Measurements from ENCODE around the gene WASF3. TPM values are rescaled to one million over a fixed set of nuclear protein-coding genes. Genes with fewer than 3 reads are reported as not detected.

The WASF3 gene
- total RNA-seq, 1 experiment from 2014 or later = 4.6 TPM

DNA sequence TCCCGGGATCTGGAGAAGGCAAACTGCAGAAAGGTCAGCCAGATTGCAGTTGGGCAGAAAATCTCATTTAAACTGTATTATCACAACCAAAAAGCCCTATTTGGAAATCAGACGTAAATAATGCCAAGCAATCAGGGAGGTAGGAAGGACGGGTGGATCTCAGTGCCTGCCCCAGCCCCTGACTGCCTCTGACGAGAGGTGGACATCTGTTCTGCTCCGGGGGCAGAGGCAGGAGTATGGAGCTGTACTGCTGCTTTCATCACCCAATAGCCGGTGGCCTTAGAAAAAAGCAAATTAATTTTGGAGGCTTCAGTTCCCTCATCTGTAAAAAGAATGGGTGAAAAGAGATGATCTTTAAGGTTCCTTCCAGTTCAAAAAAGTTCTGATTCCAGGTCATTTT, 43.6 kb upstream of the WASF3 start:
- no peaks in the 10 kb centered on the region for H3K4me1 ChIP-seq (ENCODE audit: insufficient read depth, low read length, poor library complexity, severe bottlenecking)
- no peaks in the 10 kb centered on the region for H3K9me3 ChIP-seq (ENCODE audit: low read depth, low read length, poor library complexity, severe bottlenecking)
- ChIA-PET POLR2A (ENCODE audit: low non-redundant PET) (no interaction called here), CTCF (no interaction called here)
- TF ChIP-seq EZH2 (IDR thresholded peaks at IDR 0.05; ENCODE audit: borderline replicate concordance, low read depth, low read length, poor library complexity, severe bottlenecking) = no peak
- TF ChIP-seq, protein P1, sequence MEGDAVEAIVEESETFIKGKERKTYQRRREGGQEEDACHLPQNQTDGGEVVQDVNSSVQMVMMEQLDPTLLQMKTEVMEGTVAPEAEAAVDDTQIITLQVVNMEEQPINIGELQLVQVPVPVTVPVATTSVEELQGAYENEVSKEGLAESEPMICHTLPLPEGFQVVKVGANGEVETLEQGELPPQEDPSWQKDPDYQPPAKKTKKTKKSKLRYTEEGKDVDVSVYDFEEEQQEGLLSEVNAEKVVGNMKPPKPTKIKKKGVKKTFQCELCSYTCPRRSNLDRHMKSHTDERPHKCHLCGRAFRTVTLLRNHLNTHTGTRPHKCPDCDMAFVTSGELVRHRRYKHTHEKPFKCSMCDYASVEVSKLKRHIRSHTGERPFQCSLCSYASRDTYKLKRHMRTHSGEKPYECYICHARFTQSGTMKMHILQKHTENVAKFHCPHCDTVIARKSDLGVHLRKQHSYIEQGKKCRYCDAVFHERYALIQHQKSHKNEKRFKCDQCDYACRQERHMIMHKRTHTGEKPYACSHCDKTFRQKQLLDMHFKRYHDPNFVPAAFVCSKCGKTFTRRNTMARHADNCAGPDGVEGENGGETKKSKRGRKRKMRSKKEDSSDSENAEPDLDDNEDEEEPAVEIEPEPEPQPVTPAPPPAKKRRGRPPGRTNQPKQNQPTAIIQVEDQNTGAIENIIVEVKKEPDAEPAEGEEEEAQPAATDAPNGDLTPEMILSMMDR (conservative IDR thresholded peaks at IDR 0.05; ENCODE audit: low read depth, low read length) = no peak
- H3K27ac ChIP-seq (ENCODE audit: low read depth, low read length, poor library complexity, severe bottlenecking) = no peak overlapping the region
- no TSS peak for BruUV-seq (replicated peaks)
- H3K27me3 ChIP-seq (replicated peaks; ENCODE audit: insufficient read depth, low read depth, low read length, poor library complexity) = no peaks in the 10 kb centered on the region
- DNase-seq (ENCODE audit: low spot score) = no peak
- H3K4me3 ChIP-seq (ENCODE audit: low read depth, low read length, poor library complexity, severe bottlenecking) = no peak overlapping the region
- intact Hi-C loops (cut with micrococcal nuclease; ENCODE audit: unreplicated experiment) = no loop called here
- H3K36me3 ChIP-seq (ENCODE audit: insufficient read depth, low read length, poor library complexity, severe bottlenecking) = no peaks in the 10 kb centered on the region

DNA sequence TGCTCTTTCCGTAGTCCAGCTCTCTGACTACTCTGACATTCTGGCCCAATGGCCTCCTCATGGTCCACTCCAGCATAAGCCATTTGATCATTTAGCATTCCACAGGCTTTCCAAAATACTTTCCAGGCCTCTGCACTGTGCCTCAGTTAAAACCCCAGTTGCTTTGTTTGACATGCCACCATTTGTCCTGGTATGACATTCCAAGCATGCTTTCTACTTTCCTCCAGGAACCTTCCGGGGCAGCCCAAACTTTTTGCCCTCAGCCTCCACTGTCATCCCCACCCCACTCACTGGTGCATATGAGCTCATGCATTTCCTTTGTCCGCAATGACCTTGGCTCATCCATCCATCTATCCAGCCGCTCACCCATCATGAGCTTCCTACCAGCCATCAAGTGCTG, 41.8 kb upstream of the WASF3 start:
- Histone ChIP-seq H3K9me3 (ENCODE audit: low read depth, low read length, poor library complexity, severe bottlenecking) (no peaks in the 10 kb centered on the region), H3K27me3 (replicated peaks; ENCODE audit: insufficient read depth, low read depth, low read length, poor library complexity) (no peaks in the 10 kb centered on the region), H3K36me3 (ENCODE audit: insufficient read depth, low read length, poor library complexity, severe bottlenecking) (no peaks in the 10 kb centered on the region), H3K4me1 (ENCODE audit: insufficient read depth, low read length, poor library complexity, severe bottlenecking) (no peaks in the 10 kb centered on the region), H3K27ac (ENCODE audit: low read depth, low read length, poor library complexity, severe bottlenecking) (no peak overlapping the region), H3K4me3 (ENCODE audit: low read depth, low read length, poor library complexity, severe bottlenecking) (no peak overlapping the region)
- intact Hi-C loops (cut with micrococcal nuclease; ENCODE audit: unreplicated experiment) = no loop called here
- ChIA-PET CTCF (no interaction called here), POLR2A (ENCODE audit: low non-redundant PET) (no interaction called here)
- no TSS peak for BruUV-seq (replicated peaks)
- no peak for DNase-seq (ENCODE audit: low spot score)
- TF ChIP-seq EZH2 (IDR thresholded peaks at IDR 0.05; ENCODE audit: borderline replicate concordance, low read depth, low read length, poor library complexity, severe bottlenecking) = no peak
- TF ChIP-seq, protein P1 (conservative IDR thresholded peaks at IDR 0.05; ENCODE audit: low read depth, low read length) = no peak

DNA sequence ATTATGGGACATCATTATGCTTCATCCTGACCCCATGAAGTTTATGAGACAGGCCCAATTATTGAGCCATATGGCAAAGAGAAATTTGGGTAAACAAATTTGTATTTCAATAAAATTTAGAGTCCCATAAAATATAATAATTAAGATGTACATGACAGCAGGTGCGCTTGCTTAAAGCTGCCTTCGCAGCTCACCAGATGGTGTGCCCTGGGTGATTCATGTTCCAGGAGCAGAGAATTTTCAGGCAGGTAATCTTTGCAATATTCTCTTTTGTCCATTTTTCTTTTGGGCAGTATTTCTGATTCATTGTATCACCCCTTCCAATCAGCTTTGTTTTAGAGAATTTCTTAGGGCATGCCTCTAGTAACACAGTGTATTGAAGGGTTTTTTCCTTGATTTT, 39.5 kb upstream of the WASF3 start:
- no peak for DNase-seq (ENCODE audit: low spot score)
- H3K36me3 ChIP-seq (ENCODE audit: insufficient read depth, low read length, poor library complexity, severe bottlenecking) = no peaks in the 10 kb centered on the region
- TF ChIP-seq EZH2 (IDR thresholded peaks at IDR 0.05; ENCODE audit: borderline replicate concordance, low read depth, low read length, poor library complexity, severe bottlenecking) = no peak
- TF ChIP-seq, protein P1 (conservative IDR thresholded peaks at IDR 0.05; ENCODE audit: low read depth, low read length) = no peak
- BruUV-seq (replicated peaks) = no TSS peak
- no peaks in the 10 kb centered on the region for H3K9me3 ChIP-seq (ENCODE audit: low read depth, low read length, poor library complexity, severe bottlenecking)
- POLR2A ChIA-PET (ENCODE audit: low non-redundant PET) = no interaction called here
- CTCF ChIA-PET = no interaction called here
- H3K27me3 ChIP-seq (replicated peaks; ENCODE audit: insufficient read depth, low read depth, low read length, poor library complexity) = no peaks in the 10 kb centered on the region
- H3K4me3 ChIP-seq (ENCODE audit: low read depth, low read length, poor library complexity, severe bottlenecking) = no peak overlapping the region
- H3K27ac ChIP-seq (ENCODE audit: low read depth, low read length, poor library complexity, severe bottlenecking) = no peak overlapping the region
- intact Hi-C loops (cut with micrococcal nuclease; ENCODE audit: unreplicated experiment) = no loop called here
- no peaks in the 10 kb centered on the region for H3K4me1 ChIP-seq (ENCODE audit: insufficient read depth, low read length, poor library complexity, severe bottlenecking)

Measured in A673 (cell line).